A673 (cell line): ENCODE data around the gene SOBP. TPM values are rescaled to one million over a fixed set of nuclear protein-coding genes. Genes with fewer than 3 reads are reported as not detected.

ENCODE experiments used
- BruUV-seq: library from RNA; stranded (reverse); fragments of 400-500 nt; replicated peaks from 2 replicates; lab custom pipeline; 2021; lab: Mats Ljungman, UMichigan
- CTCF ChIA-PET: fragments of 300-600 bp; sonication (Branson Sonifier 250); formaldehyde crosslinking; loops from one replicate; lab custom pipeline; 2022; ENCODE audit warnings: antibody characterized with exemption; lab: Charles Lee
- POLR2A ChIA-PET: fragments of 300-600 bp; sonication (Branson Sonifier 250); formaldehyde crosslinking; loops from one replicate; lab custom pipeline; 2022; ENCODE audit warnings: antibody characterized with exemption; ENCODE audit not compliant: low non-redundant PET; lab: Charles Lee
- DNase-seq: peaks from one replicate; pipeline ENCODE4 v3.0.0-alpha.2; 2015; ENCODE audit warnings: low spot score
- H3K27ac ChIP-seq: fragments of 200-600 bp; sonication (generic); 2 replicates; pipeline ENCODE4 v1.5.1; 2016; ENCODE audit warnings: mixed run types, low read depth, mild to moderate bottlenecking, mixed read lengths, antibody characterized with exemption, low read length; ENCODE audit not compliant: poor library complexity, severe bottlenecking
- H3K27me3 ChIP-seq: fragments of 200-600 bp; sonication (generic); replicated peaks from 2 replicates; pipeline ENCODE4 v1.6.1; 2017; ENCODE audit warnings: mixed run types, low read depth, mild to moderate bottlenecking, mixed read lengths, antibody characterized with exemption, low read length; ENCODE audit not compliant: insufficient read depth, poor library complexity
- H3K36me3 ChIP-seq: fragments of 200-600 bp; sonication (generic); 2 replicates; pipeline ENCODE4 v1.6.1; 2016; ENCODE audit warnings: mixed run types, mild to moderate bottlenecking, mixed read lengths, antibody characterized with exemption, low read length; ENCODE audit not compliant: insufficient read depth, poor library complexity, severe bottlenecking
- H3K4me1 ChIP-seq: fragments of 200-600 bp; sonication (generic); 2 replicates; pipeline ENCODE4 v1.6.1; 2017; ENCODE audit warnings: mixed run types, mild to moderate bottlenecking, mixed read lengths, antibody characterized with exemption, low read length; ENCODE audit not compliant: insufficient read depth, poor library complexity, severe bottlenecking
- H3K4me3 ChIP-seq: fragments of 200-600 bp; sonication (generic); 2 replicates; pipeline ENCODE4 v1.5.1; 2016; ENCODE audit warnings: low read depth, mixed run types, mild to moderate bottlenecking, mixed read lengths, low read length; ENCODE audit not compliant: poor library complexity, severe bottlenecking
- H3K9me3 ChIP-seq: fragments of 200-600 bp; sonication (generic); 2 replicates; pipeline ENCODE4 v1.6.1; 2016; ENCODE audit warnings: mixed run types, low read depth, mild to moderate bottlenecking, mixed read lengths, antibody characterized with exemption, low read length; ENCODE audit not compliant: poor library complexity, severe bottlenecking
- EZH2 ChIP-seq: fragments of 200-600 bp; sonication (generic); IDR thresholded peaks from 2 replicates; pipeline ENCODE4 v1.6.1; 2017; ENCODE audit warnings: borderline replicate concordance, low read depth, mild to moderate bottlenecking, mixed read lengths, antibody characterized with exemption, low read length; ENCODE audit not compliant: poor library complexity, severe bottlenecking
- intact Hi-C: fragments of 100-400 bp; cut with micrococcal nuclease; formaldehyde crosslinking; loops from one replicate; pipeline ENCODE4 v1.10.0; 2022; ENCODE audit not compliant: unreplicated experiment
- total RNA-seq: library from RNA; stranded (reverse); gene quantifications from 2 replicates; pipeline ENCODE4 v1.2.3, GENCODE V29; 2021
- TF ChIP-seq, protein P1 (sequence below): fragments of 300-800, 200-600 bp; sonication (generic); conservative IDR thresholded peaks from 2 replicates; pipeline ENCODE4 v1.5.1; 2017; ENCODE audit warnings: low read depth, mild to moderate bottlenecking, antibody characterized with exemption, low read length, moderate library complexity, mixed read lengths

SOBP gene
- total RNA-seq, 1 experiment from 2014 or later: 3.3 TPM

DNA sequence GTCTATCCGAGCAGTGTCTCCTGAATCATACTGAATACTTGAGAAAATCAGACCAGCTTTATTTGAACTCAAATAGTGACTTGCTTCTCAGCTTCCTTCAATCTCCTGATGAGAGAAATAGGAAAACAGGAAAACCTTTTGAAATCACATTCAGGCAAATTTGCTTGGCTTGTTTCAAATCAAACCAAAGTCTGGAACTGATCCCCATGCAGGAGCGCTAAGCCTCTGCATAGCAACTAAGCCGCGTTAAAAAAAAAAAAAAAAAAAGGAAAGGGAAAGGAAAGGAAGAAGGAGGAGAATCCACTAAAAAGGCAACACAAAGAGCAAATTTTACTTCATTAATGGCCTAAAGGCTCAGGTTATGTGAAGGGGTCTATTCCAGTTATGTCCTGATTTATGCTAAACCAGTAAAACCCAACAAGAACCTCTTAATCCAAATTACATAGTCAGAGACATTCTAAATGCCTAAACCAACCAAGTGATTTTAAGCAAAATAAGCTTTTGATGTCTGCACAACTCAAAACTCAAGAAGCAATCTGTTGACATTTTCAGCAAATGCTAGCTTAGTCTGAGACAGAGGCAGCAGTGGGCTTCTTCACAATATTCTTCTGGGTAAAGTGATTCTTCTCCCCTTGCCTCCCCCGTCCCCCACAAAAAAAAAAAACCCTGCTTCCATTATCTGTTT lies 112.5 kb downstream of the SOBP start:
- POLR2A ChIA-PET: no interaction called here
- H3K9me3 ChIP-seq: no peaks in the 10 kb centered on the region
- intact Hi-C loops: no loop called here

DNA sequence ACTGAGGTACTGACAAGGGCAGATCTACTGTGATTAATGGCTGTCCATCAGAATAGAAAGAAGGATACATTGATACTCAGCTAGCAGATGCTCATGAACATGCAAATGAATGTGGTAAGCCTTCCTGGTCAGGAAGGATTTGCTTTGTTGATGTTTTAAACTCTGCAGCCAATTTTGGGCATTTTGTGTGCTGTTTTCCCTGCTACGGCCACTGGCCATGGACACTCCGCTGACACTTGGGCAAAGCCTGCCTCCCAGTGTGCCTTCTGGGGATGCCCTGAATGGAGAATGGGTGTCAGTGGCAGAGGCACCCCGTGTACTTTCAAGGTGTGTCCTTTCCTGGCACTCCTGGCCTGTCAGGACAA lies 113.1 kb downstream of the SOBP start:
- Histone ChIP-seq H3K27me3 (no peaks in the 10 kb centered on the region), H3K4me3 (no peak overlapping the region), H3K36me3 (no peaks in the 10 kb centered on the region), H3K27ac (no peak overlapping the region), H3K4me1 (peaks cover 15% of the 10 kb centered on the region), H3K9me3 (no peaks in the 10 kb centered on the region)
- POLR2A ChIA-PET: no interaction called here
- CTCF ChIA-PET: no interaction called here
- BruUV-seq: no TSS peak
- no peak for DNase-seq
- TF ChIP-seq EZH2: no peak
- TF ChIP-seq, protein P1, sequence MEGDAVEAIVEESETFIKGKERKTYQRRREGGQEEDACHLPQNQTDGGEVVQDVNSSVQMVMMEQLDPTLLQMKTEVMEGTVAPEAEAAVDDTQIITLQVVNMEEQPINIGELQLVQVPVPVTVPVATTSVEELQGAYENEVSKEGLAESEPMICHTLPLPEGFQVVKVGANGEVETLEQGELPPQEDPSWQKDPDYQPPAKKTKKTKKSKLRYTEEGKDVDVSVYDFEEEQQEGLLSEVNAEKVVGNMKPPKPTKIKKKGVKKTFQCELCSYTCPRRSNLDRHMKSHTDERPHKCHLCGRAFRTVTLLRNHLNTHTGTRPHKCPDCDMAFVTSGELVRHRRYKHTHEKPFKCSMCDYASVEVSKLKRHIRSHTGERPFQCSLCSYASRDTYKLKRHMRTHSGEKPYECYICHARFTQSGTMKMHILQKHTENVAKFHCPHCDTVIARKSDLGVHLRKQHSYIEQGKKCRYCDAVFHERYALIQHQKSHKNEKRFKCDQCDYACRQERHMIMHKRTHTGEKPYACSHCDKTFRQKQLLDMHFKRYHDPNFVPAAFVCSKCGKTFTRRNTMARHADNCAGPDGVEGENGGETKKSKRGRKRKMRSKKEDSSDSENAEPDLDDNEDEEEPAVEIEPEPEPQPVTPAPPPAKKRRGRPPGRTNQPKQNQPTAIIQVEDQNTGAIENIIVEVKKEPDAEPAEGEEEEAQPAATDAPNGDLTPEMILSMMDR: no peak
- intact Hi-C loops: no loop called here

More for the DNA sequence above, 112.5 kb downstream of the SOBP start:
- no peaks in the 10 kb centered on the region for H3K27me3 ChIP-seq
- CTCF ChIA-PET: no interaction called here
- BruUV-seq: no TSS peak
- no peaks in the 10 kb centered on the region for H3K36me3 ChIP-seq
- H3K4me3 ChIP-seq: no peak overlapping the region
- H3K27ac ChIP-seq: no peak overlapping the region
- H3K4me1 ChIP-seq: peaks cover 15% of the 10 kb centered on the region
- TF ChIP-seq EZH2: no peak
- TF ChIP-seq, protein P1: no peak
- no peak for DNase-seq

DNA sequence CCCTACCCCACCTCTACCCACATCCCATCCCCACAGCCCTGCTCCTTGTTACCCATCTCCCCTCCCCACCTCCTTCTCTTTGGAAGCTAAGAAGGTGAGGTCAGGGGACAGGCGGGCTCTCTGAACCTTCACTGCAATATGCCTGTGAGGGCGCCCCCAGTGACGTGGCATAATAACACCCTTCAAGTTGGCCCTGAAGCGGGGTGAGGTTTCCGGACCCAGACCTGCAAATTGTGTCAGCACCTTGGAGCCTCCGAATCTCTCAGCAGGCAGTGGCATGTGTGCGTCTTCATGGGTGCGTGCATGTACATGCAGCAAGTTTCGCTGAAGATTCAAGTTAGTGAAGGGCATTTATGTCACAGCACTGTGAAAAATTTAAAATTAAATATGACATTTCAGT lies 114.6 kb downstream of the SOBP start:
- H3K36me3 ChIP-seq: no peaks in the 10 kb centered on the region
- H3K4me1 ChIP-seq: peaks cover 15% of the 10 kb centered on the region
- CTCF ChIA-PET: no interaction called here
- TF ChIP-seq, protein P1: no peak
- no peak for TF ChIP-seq EZH2
- intact Hi-C loops: no loop called here
- DNase-seq: no peak
- H3K27ac ChIP-seq: no peak overlapping the region
- no peaks in the 10 kb centered on the region for H3K27me3 ChIP-seq
- POLR2A ChIA-PET: no interaction called here
- H3K4me3 ChIP-seq: no peak overlapping the region
- H3K9me3 ChIP-seq: no peaks in the 10 kb centered on the region
- no TSS peak for BruUV-seq
